ENCODE measurements around the gene RNF144B.

GRCh38 chr6:18507561-18507960, 120.4 kb downstream of the RNF144B start:
- TF ChIP-seq CTCF (IDR thresholded peaks at IDR 0.05 in 4 of 5, conservative IDR thresholded peaks at IDR 0.05 in 1 of 5) (no peak), POLR2A (IDR thresholded peaks at IDR 0.05) (no peak)
